ENCODE results near the gene MEIKIN.
"Not testable (repeated sequence)": the region's sequence is repeated elsewhere in the genome, so short reads cannot be mapped to it uniquely, and the experiment has no call there.

MEIKIN gene

DNA sequence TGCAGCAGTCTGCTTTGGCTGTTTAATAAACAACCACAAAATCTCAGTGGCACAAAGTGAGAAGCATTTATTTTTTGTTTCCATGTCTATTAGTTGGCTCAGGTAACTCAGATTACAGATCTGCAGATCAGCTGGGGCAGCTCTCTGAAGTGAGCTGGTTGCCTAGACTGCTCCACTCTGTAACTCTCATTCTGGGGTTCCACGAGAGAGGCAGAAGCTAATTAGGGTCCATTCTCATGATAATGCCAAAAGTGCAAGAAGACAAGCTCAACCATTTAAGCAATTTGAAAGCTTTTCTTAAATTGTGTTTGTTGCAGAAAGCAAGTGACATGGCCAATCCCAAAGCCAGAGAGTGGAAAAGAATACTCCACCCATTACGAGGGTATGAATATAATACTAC is 13.2 kb downstream of the MEIKIN start:
- in situ Hi-C loops (cut with HindIII; ENCODE audit: low pct_unique_long_range_greater_than_20kb, low sequenced_read_pairs): no loop called here
- DNase-seq (ENCODE audit: low read depth in 1 of 2, low spot score in 1 of 2): no peak
- TF ChIP-seq JUND (IDR thresholded peaks at IDR 0.05; ENCODE audit: low read depth): no peak

DNA sequence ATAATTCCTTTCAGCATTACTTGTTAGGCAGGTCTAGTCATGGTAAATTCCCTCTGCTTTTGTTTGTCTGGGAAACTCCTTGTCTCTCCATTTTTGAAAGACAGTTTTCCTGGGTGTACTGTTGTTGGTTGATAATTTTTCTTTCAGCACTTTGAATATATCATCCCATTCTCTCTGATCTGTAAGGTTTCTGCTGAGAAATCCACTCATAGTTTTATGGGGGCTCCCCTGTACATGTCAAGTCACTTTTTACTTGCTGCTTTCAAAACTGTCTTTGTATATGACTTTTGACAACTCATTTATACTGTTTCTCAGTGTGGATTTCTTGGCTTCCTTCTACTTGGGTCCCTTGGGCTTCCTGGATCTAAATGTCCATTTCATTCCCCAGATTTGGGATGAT is 16.5 kb downstream of the MEIKIN start:
- in situ Hi-C loops (cut with HindIII; ENCODE audit: low pct_unique_long_range_greater_than_20kb, low sequenced_read_pairs): no loop called here

DNA sequence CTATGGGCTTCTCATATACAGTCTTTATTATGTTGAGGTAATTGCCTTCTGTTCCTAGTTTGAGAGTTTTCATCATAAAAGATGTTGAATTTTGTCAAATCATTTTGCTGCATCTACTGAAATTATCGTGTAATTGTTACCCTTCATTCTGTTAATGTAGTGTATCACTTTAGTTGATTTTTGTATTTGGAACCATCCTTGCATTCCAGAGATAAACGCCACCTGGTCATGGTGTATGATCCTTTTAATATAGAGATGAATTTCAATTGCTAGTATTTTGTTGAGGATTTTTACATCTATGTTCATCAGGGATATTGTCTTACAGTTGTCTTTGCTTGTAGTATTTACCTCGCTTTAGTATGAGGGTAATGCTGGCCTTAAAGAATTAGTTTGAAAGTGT is 19.3 kb downstream of the MEIKIN start:
- no peak for DNase-seq (ENCODE audit: low read depth in 1 of 2, low spot score in 1 of 2)
- in situ Hi-C loops (cut with HindIII; ENCODE audit: low pct_unique_long_range_greater_than_20kb, low sequenced_read_pairs): no loop called here
- no peak for TF ChIP-seq JUND (IDR thresholded peaks at IDR 0.05; ENCODE audit: low read depth)

More for the DNA sequence above, 16.5 kb downstream of the MEIKIN start:
- no peak for TF ChIP-seq JUND (IDR thresholded peaks at IDR 0.05; ENCODE audit: low read depth)
- DNase-seq (ENCODE audit: low read depth in 1 of 2, low spot score in 1 of 2): no peak

DNA sequence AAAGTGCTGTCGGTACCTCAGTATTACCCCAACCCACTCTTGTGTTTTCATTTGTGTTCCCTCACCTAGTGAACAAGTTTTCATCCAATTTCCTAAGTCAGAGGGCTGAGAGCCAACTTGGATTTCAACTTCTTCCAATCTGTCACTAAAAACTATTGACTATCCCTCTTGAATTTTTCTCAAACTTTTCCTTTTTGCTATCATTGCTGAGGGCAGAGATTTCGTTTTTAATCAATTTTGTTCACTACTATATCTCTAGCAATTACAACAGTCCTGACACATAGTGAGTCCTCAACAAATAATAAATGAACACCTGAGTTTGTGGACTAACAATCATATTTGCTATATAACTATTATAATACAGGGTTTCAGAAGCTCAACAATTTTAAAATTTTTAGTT is 29.0 kb downstream of the MEIKIN start:
- no peak for TF ChIP-seq JUND (IDR thresholded peaks at IDR 0.05; ENCODE audit: low read depth)
- in situ Hi-C loops (cut with HindIII; ENCODE audit: low pct_unique_long_range_greater_than_20kb, low sequenced_read_pairs): no loop called here
- DNase-seq (ENCODE audit: low read depth in 1 of 2, low spot score in 1 of 2): no peak

DNA sequence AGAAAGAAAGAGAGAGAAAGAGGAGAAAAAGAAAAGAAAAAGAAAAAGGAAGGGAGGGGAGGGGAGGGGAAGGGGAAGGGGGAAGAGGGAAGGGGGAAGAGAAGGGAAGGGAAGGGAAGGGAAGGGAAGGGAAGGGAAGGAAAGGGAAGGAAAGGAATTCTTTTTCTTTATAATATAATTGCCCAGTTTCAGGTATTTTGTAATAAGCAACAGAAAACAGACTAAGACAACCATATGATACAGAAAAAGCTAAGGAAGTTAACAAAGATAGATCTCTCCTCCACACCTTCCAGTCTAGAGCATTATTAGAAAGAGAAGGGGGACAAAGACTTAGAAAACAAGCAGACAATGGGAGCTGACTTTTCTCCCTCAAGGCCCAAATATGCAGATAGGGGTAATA is 31.0 kb downstream of the MEIKIN start:
- no peak for DNase-seq (ENCODE audit: low read depth in 1 of 2, low spot score in 1 of 2)
- in situ Hi-C loops (cut with HindIII; ENCODE audit: low pct_unique_long_range_greater_than_20kb, low sequenced_read_pairs): no loop called here
- no peak for TF ChIP-seq JUND (IDR thresholded peaks at IDR 0.05; ENCODE audit: low read depth)

DNA sequence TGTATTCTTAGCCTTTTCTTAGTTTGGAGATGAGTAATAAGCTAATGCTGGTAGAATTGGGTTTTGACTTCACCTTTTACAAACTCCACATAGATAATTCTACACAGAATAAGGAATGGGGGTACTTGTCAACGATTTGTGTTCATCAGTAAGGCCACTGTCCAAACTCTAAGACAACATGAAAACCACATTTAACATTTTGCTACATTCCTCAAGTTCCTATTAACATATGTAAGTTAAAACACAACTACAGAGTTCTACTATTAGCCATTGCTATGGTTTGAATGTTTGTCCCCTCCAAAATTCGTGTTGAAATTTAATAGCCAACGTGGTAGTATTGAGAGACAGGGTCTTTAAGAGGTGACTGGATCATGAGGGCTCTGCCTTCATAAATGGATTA is 31.9 kb downstream of the MEIKIN start:
- TF ChIP-seq JUND (IDR thresholded peaks at IDR 0.05; ENCODE audit: low read depth): no peak
- in situ Hi-C loops (cut with HindIII; ENCODE audit: low pct_unique_long_range_greater_than_20kb, low sequenced_read_pairs): no loop called here
- no peak for DNase-seq (ENCODE audit: low read depth in 1 of 2, low spot score in 1 of 2)

DNA sequence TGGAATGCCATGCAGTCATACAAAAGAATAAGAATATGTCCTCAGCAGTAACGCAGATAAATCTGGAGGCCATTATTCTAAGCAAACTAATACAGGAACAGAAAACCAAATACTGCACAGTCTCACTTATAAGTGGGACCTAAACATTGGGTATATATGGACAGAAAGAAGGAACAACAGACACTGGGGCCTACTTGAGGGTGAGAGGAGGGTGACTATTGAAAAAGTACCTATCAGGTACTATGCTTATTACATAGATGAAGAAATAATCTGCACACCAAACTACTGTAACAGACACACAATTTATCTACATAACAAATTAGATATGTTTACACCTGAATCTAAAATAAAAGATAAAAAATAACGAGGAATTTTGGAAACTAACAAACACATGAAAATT is 38.8 kb downstream of the MEIKIN start:
- no peak for TF ChIP-seq JUND (IDR thresholded peaks at IDR 0.05; ENCODE audit: low read depth)
- in situ Hi-C loops (cut with HindIII; ENCODE audit: low pct_unique_long_range_greater_than_20kb, low sequenced_read_pairs): no loop called here
- DNase-seq (ENCODE audit: low read depth in 1 of 2, low spot score in 1 of 2): no peak

DNA sequence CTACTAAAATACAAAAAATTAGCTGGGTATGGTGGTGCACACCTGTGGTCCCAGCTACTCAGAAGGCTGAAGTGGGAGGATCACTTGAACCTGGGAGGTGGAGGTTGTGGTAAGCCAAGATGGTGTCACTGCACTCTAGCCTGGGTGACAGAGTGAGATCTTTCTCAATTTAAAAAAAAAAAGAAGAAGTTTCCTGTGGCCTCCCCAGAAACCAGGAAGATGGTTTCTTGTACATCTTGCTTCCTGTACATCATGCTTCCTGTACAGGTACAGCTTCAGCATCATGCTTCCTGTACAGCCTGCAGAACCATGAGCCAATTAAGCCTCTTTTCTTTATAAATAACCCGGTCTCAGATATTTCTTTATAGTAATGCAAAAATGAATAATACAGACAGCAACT is 43.2 kb downstream of the MEIKIN start:
- DNase-seq (ENCODE audit: low read depth in 1 of 2, low spot score in 1 of 2); in situ Hi-C loops (cut with HindIII; ENCODE audit: low pct_unique_long_range_greater_than_20kb, low sequenced_read_pairs): not testable (repeated sequence)

DNA sequence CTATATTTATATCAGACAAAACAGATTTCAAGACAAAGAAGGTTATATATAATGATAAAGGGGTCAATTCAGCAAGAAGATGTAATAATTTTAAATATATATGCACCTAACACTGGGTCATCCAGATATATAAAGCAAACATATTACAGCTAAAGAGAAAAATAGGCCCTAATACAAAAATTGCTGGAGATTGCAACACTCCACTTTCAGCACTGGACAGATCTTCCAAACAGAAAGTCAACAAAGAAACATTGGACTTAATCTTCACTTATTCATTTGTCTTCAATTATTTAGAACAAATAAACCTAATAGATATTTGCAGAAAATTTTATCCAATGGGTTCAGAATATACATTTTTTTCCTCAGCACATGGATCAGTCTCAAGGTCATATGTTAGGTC is 45.8 kb downstream of the MEIKIN start:
- in situ Hi-C loops (cut with HindIII; ENCODE audit: low pct_unique_long_range_greater_than_20kb, low sequenced_read_pairs): no loop called here
- peak in 1 of 2 experiments; percentile 35 for DNase-seq (ENCODE audit: low read depth in 1 of 2, low spot score in 1 of 2)
- TF ChIP-seq JUND (IDR thresholded peaks at IDR 0.05; ENCODE audit: low read depth): no peak

DNA sequence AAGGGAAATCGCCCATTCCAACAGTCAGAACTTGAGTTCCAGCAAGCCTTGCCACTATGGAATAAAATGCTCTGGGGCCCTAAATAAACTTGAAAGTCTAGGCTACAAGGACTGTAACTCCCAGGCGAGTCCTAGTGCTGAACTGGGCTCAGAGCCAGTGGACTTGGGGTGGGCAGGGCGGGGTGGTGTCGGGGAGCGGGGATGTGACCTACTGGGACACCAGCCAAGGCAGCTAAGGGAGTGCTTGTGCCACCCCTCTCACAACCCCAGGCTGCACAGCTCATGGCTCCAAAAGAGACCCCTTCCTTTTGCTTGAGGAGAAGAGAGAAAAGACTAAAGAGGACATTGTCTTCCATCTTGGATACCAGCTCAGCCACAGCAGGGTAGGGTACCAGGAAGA is 61.5 kb downstream of the MEIKIN start:
- in situ Hi-C loops (cut with HindIII; ENCODE audit: low pct_unique_long_range_greater_than_20kb, low sequenced_read_pairs): no loop called here
- no peak for TF ChIP-seq JUND (IDR thresholded peaks at IDR 0.05; ENCODE audit: low read depth)
- DNase-seq (ENCODE audit: low read depth in 1 of 2, low spot score in 1 of 2): no peak

DNA sequence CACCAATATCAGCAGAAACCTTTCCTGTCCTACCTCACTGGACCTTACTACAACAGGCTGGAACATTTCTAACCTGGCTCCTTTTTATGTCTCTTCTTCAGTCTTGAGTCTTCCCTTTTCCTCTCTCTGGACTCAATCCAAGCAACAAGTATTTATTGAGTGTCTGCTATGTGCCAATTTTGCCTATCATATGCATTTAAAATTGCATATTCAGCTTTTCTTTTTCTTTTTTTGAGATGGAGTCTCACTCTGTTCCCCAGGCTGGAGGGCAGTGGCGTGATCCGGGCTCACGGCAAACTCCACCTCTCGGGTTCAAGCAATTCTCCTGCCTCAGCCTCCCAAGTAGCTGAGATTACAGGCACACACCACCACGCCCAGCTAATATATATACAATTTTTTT is 65.8 kb downstream of the MEIKIN start:
- no peak for DNase-seq (ENCODE audit: low read depth in 1 of 2, low spot score in 1 of 2)
- no peak for TF ChIP-seq JUND (IDR thresholded peaks at IDR 0.05; ENCODE audit: low read depth)
- in situ Hi-C loops (cut with HindIII; ENCODE audit: low pct_unique_long_range_greater_than_20kb, low sequenced_read_pairs): no loop called here

DNA sequence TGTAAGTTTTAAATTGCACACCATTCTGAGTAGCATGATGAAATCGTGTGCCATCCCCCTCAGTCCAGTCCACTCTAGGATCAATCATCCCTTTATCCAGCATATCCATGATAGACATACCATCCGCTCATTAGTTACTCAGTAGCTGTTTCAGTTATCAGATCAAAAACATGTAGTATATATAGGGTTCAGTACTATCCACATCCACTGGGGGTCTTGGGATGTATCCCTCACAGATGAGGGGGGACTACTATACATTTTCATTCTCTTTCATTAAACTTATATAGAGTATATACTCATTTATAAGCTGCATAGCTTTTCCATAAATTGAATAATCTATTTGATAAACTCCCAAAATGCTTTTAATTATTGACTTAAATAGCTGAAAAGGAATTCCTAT is 67.6 kb downstream of the MEIKIN start:
- DNase-seq (ENCODE audit: low read depth in 1 of 2, low spot score in 1 of 2): no peak
- in situ Hi-C loops (cut with HindIII; ENCODE audit: low pct_unique_long_range_greater_than_20kb, low sequenced_read_pairs): no loop called here
- no peak for TF ChIP-seq JUND (IDR thresholded peaks at IDR 0.05; ENCODE audit: low read depth)

GRCh38 chr5:131871251-131871650 is 74.2 kb downstream of the MEIKIN start:
- in situ Hi-C loops (cut with HindIII; ENCODE audit: low pct_unique_long_range_greater_than_20kb, low sequenced_read_pairs); DNase-seq (ENCODE audit: low read depth in 1 of 2, low spot score in 1 of 2): not testable (repeated sequence)

- DNase-seq (ENCODE audit: low read depth in 1 of 2, low spot score in 1 of 2): no peak
- TF ChIP-seq JUND (IDR thresholded peaks at IDR 0.05; ENCODE audit: low read depth): no peak
- in situ Hi-C loops (cut with HindIII; ENCODE audit: low pct_unique_long_range_greater_than_20kb, low sequenced_read_pairs): no loop called here
Measured at GRCh38 chr5:131867524-131867923, 77.9 kb downstream of the MEIKIN start.

GRCh38 chr5:131863700-131864099 is 81.8 kb downstream of the MEIKIN start:
- in situ Hi-C loops (cut with HindIII; ENCODE audit: low pct_unique_long_range_greater_than_20kb, low sequenced_read_pairs): no loop called here
- TF ChIP-seq JUND (IDR thresholded peaks at IDR 0.05; ENCODE audit: low read depth): no peak
- no peak for DNase-seq (ENCODE audit: low read depth in 1 of 2, low spot score in 1 of 2)

Measured in T47D (cell line).